MM.1S (cell line): ENCODE data around the gene PLD6.

ENCODE experiments used
- DNase-seq: peaks from one replicate; pipeline ENCODE4 v3.0.0-alpha.2; 2015
- H2AFZ ChIP-seq: fragments of 300-600 bp; sonication (generic); 2 replicates; pipeline ENCODE4 v1.6.0; 2016; ENCODE audit warnings: antibody characterized with exemption, low read length
- H3F3A ChIP-seq: fragments of 300-600 bp; sonication (generic); 2 replicates; pipeline ENCODE4 v1.6.1; 2016; ENCODE audit warnings: mild to moderate bottlenecking, antibody characterized with exemption, low read length, moderate library complexity, mixed read lengths; ENCODE audit not compliant: insufficient read depth
- H3K27ac ChIP-seq: fragments of 300-600 bp; sonication (generic); 2 replicates; pipeline ENCODE4 v1.5.1; 2016; ENCODE audit warnings: mild to moderate bottlenecking, low read length
- H3K27me3 ChIP-seq: fragments of 300-600 bp; sonication (generic); replicated peaks from 2 replicates; pipeline ENCODE4 v1.6.0; 2016; ENCODE audit warnings: low read length; ENCODE audit not compliant: insufficient read depth
- H3K36me3 ChIP-seq: fragments of 300-600 bp; sonication (generic); replicated peaks from 2 replicates; pipeline ENCODE4 v1.6.1; 2016; ENCODE audit warnings: mild to moderate bottlenecking, low read length, mixed read lengths; ENCODE audit not compliant: insufficient read depth
- H3K4me1 ChIP-seq: fragments of 300-600 bp; sonication (generic); 2 replicates; pipeline ENCODE4 v1.6.1; 2016; ENCODE audit warnings: low read length, mixed read lengths
- H3K4me2 ChIP-seq: fragments of 300-600 bp; sonication (generic); 2 replicates; pipeline ENCODE4 v1.6.0; 2016; ENCODE audit warnings: low read depth, low read length
- H3K4me3 ChIP-seq: fragments of 300-600 bp; sonication (generic); 2 replicates; pipeline ENCODE4 v1.5.1; 2016; ENCODE audit warnings: low read length, mixed read lengths
- H3K79me2 ChIP-seq: fragments of 300-600 bp; sonication (generic); 2 replicates; pipeline ENCODE4 v1.6.1; 2016; ENCODE audit warnings: mixed run types, low read length, mixed read lengths
- H3K9ac ChIP-seq: fragments of 300-600 bp; sonication (generic); 2 replicates; pipeline ENCODE4 v1.6.1; 2016; ENCODE audit warnings: low read length, mixed read lengths
- H3K9me2 ChIP-seq: fragments of 300-600 bp; sonication (generic); replicated peaks from 2 replicates; pipeline ENCODE4 v1.6.1; 2016; ENCODE audit warnings: mild to moderate bottlenecking, low read length, mixed read lengths; ENCODE audit not compliant: insufficient read depth
- H3K9me3 ChIP-seq: fragments of 300-600 bp; sonication (generic); replicated peaks from 2 replicates; pipeline ENCODE4 v1.6.1; 2016; ENCODE audit warnings: mild to moderate bottlenecking, low read length, mixed read lengths; ENCODE audit not compliant: insufficient read depth
- H4K20me1 ChIP-seq: fragments of 300-600 bp; sonication (generic); 2 replicates; pipeline ENCODE4 v1.6.1; 2016; ENCODE audit warnings: mild to moderate bottlenecking, low read length, moderate library complexity, mixed read lengths; ENCODE audit not compliant: insufficient read depth
- EZH2 ChIP-seq: fragments of 300-600 bp; sonication (generic); optimal IDR thresholded peaks from 2 replicates; pipeline ENCODE3; 2017; ENCODE audit warnings: low read depth, mild to moderate bottlenecking, antibody characterized with exemption, low read length, mixed read lengths
- EZH2phosphoT487 ChIP-seq: fragments of 300-600 bp; sonication (generic); IDR thresholded peaks from 2 replicates; pipeline ENCODE4 v1.6.1; 2018; ENCODE audit warnings: antibody characterized with exemption, low read length
- TF ChIP-seq, protein P1 (sequence below): fragments of 300-600 bp; sonication (generic); IDR thresholded peaks from 2 replicates; pipeline ENCODE4 v1.5.1; 2016; ENCODE audit warnings: antibody characterized with exemption, low read length, mixed read lengths

The PLD6 gene

DNA sequence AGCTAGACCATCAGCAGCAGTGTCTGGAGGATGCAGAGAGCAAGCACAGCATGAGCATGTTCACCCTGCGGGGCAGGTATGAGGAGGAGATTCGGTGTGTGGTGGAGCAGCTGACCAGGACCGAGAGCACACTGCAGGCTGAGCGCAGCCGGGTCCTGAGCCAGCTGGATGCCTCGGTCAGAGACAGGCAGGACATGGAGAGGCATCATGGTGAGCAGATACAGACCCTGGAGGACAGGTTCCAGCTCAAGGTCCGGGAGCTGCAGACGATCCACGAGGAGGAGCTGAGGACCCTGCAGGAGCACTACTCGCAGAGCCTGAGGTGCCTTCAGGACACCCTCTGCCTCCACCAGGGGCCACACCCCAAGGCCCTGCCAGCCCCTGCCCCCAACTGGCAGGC is 38.8 kb downstream of the PLD6 start:
- no peak overlapping the region for H3K9ac ChIP-seq
- H3K4me1 ChIP-seq = no peaks in the 10 kb centered on the region
- no peak for DNase-seq
- peaks cover 5% of the 10 kb centered on the region; the same call in 1 of the 2 replicates for H3K36me3 ChIP-seq
- TF ChIP-seq, protein P1, sequence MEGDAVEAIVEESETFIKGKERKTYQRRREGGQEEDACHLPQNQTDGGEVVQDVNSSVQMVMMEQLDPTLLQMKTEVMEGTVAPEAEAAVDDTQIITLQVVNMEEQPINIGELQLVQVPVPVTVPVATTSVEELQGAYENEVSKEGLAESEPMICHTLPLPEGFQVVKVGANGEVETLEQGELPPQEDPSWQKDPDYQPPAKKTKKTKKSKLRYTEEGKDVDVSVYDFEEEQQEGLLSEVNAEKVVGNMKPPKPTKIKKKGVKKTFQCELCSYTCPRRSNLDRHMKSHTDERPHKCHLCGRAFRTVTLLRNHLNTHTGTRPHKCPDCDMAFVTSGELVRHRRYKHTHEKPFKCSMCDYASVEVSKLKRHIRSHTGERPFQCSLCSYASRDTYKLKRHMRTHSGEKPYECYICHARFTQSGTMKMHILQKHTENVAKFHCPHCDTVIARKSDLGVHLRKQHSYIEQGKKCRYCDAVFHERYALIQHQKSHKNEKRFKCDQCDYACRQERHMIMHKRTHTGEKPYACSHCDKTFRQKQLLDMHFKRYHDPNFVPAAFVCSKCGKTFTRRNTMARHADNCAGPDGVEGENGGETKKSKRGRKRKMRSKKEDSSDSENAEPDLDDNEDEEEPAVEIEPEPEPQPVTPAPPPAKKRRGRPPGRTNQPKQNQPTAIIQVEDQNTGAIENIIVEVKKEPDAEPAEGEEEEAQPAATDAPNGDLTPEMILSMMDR = no peak
- no peak for TF ChIP-seq EZH2
- no peak for TF ChIP-seq EZH2phosphoT487
- no peaks in the 10 kb centered on the region for H3K9me2 ChIP-seq
- no peak overlapping the region for H3K4me3 ChIP-seq
- no peak overlapping the region for H3K4me2 ChIP-seq
- H3K27me3 ChIP-seq = no peaks in the 10 kb centered on the region
- H3K27ac ChIP-seq = no peak overlapping the region
- no peaks in the 10 kb centered on the region for H3K79me2 ChIP-seq
- no peak overlapping the region for H2AFZ ChIP-seq
- no peaks in the 10 kb centered on the region for H3F3A ChIP-seq
- H4K20me1 ChIP-seq = no peaks in the 10 kb centered on the region
- no peaks in the 10 kb centered on the region for H3K9me3 ChIP-seq

DNA sequence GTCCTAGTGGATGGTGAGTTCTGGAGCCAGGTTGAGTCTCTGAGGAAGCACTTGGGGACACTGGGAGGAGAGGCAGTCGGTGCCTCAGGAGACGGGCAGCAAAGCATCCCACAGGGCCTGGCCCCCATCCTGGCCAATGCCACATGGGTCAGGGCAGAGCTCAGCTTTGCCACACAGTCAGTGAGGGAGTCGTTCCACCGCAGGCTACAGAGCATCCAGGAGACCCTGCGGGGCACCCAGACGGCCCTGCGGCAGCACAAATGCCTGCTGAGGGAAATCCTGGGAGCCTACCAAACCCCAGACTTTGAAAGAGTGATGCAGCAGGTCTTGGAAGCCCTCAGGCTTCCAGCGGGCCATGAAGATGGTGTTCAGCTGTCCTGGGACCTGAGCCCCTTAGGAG is 39.7 kb downstream of the PLD6 start:
- H3K27ac ChIP-seq = no peak overlapping the region
- TF ChIP-seq EZH2phosphoT487 (no peak), EZH2 (no peak)
- TF ChIP-seq, protein P1 = no peak
- H3K4me1 ChIP-seq = no peaks in the 10 kb centered on the region
- no peaks in the 10 kb centered on the region for H3K9me3 ChIP-seq
- H2AFZ ChIP-seq = no peak overlapping the region
- H3K79me2 ChIP-seq = no peaks in the 10 kb centered on the region
- H3K9me2 ChIP-seq = no peaks in the 10 kb centered on the region
- H3K9ac ChIP-seq = no peak overlapping the region
- H3K4me3 ChIP-seq = no peak overlapping the region
- H3K4me2 ChIP-seq = no peak overlapping the region
- no peak for DNase-seq
- no peaks in the 10 kb centered on the region for H4K20me1 ChIP-seq
- H3F3A ChIP-seq = no peaks in the 10 kb centered on the region
- no peaks in the 10 kb centered on the region; the same call in 1 of the 2 replicates for H3K36me3 ChIP-seq
- H3K27me3 ChIP-seq = no peaks in the 10 kb centered on the region

DNA sequence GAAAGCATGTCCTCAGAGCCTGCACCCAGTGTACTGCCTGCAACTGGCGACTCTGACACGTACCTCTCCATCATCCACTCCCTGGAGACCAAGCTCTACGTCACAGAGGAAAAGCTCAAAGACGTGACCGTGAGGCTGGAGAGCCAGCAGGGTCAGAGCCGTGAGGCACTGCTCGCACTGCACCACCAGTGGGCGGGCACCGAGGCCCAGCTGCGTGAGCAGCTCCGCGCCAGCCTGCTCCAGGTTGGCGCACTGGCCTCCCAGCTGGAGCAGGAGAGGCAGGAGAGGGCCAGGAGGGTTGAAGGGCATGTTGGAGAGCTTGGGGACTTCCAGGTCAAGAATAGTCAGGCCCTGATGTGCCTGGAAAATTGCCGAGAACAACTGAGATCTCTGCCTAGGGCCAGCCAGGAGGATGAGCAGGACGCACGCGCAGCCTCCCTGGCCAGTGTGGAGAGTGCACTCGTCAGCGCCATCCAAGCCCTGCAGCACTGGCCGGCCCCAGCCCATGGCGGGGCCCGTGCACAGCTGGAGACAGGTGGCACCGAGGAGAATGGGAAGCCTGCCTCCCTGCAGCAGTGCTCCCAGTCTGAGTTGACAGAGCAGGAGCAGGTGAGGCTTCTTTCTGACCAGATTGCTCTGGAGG is 40.3 kb downstream of the PLD6 start:
- TF ChIP-seq, protein P1 = no peak
- TF ChIP-seq EZH2phosphoT487 (no peak), EZH2 (no peak)
- H3F3A ChIP-seq = no peaks in the 10 kb centered on the region
- no peaks in the 10 kb centered on the region for H3K27me3 ChIP-seq
- H3K4me3 ChIP-seq = no peak overlapping the region
- no peaks in the 10 kb centered on the region for H4K20me1 ChIP-seq
- no peaks in the 10 kb centered on the region for H3K79me2 ChIP-seq
- H3K9me2 ChIP-seq = no peaks in the 10 kb centered on the region
- no peak overlapping the region for H3K27ac ChIP-seq
- no peak overlapping the region for H3K9ac ChIP-seq
- H3K4me1 ChIP-seq = no peaks in the 10 kb centered on the region
- H3K36me3 ChIP-seq = no peaks in the 10 kb centered on the region; the same call in 1 of the 2 replicates
- no peak overlapping the region for H2AFZ ChIP-seq
- no peak for DNase-seq
- H3K9me3 ChIP-seq = no peaks in the 10 kb centered on the region
- H3K4me2 ChIP-seq = no peak overlapping the region
